GM10266 (cell line): ENCODE results near the gene ZDHHC8.

Experiments used
- DNase-seq: peaks from one replicate; pipeline ENCODE4 v3.0.0; 2012; ENCODE audit errors: extremely low spot score
- CTCF ChIP-seq: IDR thresholded peaks from 2 replicates; pipeline ENCODE4 v1.5.1; 2012; ENCODE audit warnings: mild to moderate bottlenecking, low read depth; ENCODE audit not compliant: control insufficient read depth, insufficient read depth; ENCODE audit errors: missing control alignments

Gene ZDHHC8

GRCh38 chr22:20186183-20186870 is 54.7 kb downstream of the ZDHHC8 start:
- DNase-seq, result peak; percentile 35
- TF ChIP-seq CTCF, result no peak

DNA sequence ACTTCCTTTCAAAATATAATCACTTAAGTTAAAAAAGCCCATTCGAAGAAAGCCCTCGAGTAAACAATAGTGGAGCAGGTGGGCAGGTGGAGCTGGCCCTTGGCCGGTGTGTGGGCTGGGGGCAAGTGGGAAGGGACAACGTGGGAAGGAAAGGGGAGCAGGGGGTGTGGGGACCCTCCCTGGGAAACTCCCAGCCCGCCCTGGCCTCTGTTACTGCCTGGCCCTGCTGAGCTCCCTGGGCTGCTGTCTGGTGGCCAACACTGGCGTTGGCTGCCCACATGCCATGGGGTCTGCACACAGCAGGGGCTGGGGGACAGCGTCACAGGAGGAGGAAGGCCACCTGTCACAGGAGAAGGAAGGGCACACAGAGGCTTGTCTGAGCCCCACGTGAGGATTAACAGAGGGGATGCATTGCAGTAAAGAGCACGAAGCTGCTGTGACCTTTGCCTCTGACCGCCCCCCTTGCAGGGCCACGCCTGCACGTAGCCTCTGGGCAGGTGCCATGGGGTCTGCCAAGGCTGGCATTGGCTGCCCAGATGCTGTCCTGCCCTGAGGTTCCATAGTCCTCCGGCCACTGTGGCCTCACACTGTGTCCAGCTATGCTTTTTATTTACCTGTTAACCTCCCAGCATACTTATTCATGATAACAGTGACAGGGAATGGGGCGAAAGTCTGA is 55.4 kb downstream of the ZDHHC8 start:
- no peak for TF ChIP-seq CTCF
- DNase-seq, result no peak

GRCh38 chr22:20187777-20188566 is 56.4 kb downstream of the ZDHHC8 start:
- no peak for TF ChIP-seq CTCF
- no peak for DNase-seq

DNA sequence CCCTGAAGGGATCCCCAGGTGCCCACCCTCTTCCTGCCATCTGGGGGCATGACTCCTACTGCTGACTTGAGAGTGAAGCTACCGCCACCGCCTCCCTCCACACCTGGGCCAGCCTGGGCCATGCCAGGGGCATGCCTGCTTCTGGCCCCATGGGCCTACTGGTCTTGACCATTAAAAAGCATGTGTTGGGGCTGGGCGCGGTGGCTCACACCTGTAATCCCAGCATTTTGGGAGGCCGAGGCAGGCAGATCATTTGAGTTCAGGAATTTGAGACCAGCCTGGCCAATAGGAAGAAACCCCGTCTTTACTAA is 56.9 kb downstream of the ZDHHC8 start:
- DNase-seq, result no peak

DNA sequence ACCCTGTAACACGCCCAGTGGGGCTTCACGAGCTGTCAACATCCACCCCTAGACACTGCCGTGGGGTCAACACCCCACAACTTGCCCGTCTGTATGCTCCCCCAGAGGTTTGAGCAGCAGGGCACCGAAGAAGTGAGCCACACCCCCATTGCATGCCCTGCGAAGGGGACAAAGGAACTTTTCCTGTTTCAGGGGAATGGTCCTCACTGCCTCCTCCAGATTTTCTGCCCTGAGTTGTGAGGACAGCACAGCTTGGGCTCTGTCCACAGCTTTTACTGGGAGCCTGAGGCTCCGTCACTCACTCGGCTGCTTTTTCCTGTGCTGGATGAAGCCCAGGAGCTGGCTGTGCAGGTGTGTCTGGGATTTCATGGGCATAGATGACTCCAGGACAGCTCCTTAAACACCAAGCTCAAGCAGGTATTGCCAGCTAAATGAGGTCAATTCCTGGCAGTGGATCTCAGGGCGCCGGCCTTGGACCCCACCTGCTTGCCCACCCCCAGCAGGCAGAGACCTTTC is 59.5 kb downstream of the ZDHHC8 start:
- no peak for DNase-seq

More for the DNA sequence above, 56.9 kb downstream of the ZDHHC8 start:
- no peak for TF ChIP-seq CTCF

DNA sequence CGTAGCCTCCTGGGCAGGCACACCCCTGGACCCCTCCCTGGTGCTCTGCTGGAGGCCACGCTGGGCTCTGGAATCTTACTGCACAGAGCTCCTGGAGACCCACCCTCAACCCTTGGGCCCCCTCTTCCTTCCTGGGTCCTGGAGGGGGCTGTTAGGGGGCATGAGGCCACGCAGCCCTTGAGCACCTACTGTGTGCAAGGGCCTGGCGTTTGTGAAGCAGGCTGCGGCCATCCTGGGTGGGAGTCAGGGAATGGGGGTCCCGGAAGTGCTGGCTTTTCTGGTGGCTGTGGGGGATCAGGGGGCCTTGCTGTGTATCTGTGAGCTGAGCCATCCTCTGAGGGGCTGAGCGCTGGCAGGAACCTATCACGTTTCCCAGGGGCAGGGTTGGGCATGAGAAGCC is 60.2 kb downstream of the ZDHHC8 start:
- TF ChIP-seq CTCF, result no peak
- no peak for DNase-seq

More for the DNA sequence above, 59.5 kb downstream of the ZDHHC8 start:
- no peak for TF ChIP-seq CTCF
